HL-60 (cell line): ENCODE data around the gene ESPNL.
"Not testable (repeated sequence)": the region's sequence is repeated elsewhere in the genome, so short reads cannot be mapped to it uniquely, and the experiment has no call there.

ENCODE experiments used
- DNase-seq, 2 experiments: peaks; one replicate each; pipeline ENCODE4 v3.0.0-alpha.2; 2010 to 2020; ENCODE audit warnings: low read depth in 1 of 2, low spot score in 1 of 2
- H3K27ac ChIP-seq: fragments of 250-450 bp; sonication (Bioruptor Pico); replicated peaks from 2 replicates; pipeline ENCODE4 v1.5.1; 2020; ENCODE audit warnings: mild to moderate bottlenecking, moderate library complexity
- H3K27me3 ChIP-seq: fragments of 250-450 bp; sonication (Bioruptor Pico); 2 replicates; pipeline ENCODE4 v1.5.1; 2021; ENCODE audit warnings: mild to moderate bottlenecking, moderate library complexity; ENCODE audit not compliant: insufficient read depth, poor library complexity, severe bottlenecking
- H3K4me3 ChIP-seq: replicated peaks from 2 replicates; pipeline ENCODE4 v1.5.1; 2011; ENCODE audit warnings: mild to moderate bottlenecking, control low read depth, low read length; ENCODE audit not compliant: insufficient read depth
- CTCF ChIP-seq: IDR thresholded peaks from one replicate; pipeline ENCODE4 v1.5.1; 2011; ENCODE audit warnings: low read length, control low read depth, inconsistent platforms; ENCODE audit not compliant: insufficient read depth
- GABPA ChIP-seq: IDR thresholded peaks from 2 replicates; pipeline ENCODE4 v1.6.1; 2012; ENCODE audit warnings: low read depth
- POLR2AphosphoS5 ChIP-seq: IDR thresholded peaks from 2 replicates; pipeline ENCODE4 v1.6.1; 2012; ENCODE audit warnings: low read depth
- REST ChIP-seq: IDR thresholded peaks from 2 replicates; pipeline ENCODE4 v1.6.1; 2012; ENCODE audit warnings: low read depth; ENCODE audit not compliant: insufficient replicate concordance
- SPI1 ChIP-seq: IDR thresholded peaks from 2 replicates; pipeline ENCODE4 v1.6.1; 2012; ENCODE audit warnings: low read depth, mild to moderate bottlenecking, borderline replicate concordance

Gene ESPNL

GRCh38 chr2:238113611-238114010 is 13.5 kb downstream of the ESPNL start:
- DNase-seq, result no peak
- H3K27ac ChIP-seq, result no peak overlapping the region

DNA sequence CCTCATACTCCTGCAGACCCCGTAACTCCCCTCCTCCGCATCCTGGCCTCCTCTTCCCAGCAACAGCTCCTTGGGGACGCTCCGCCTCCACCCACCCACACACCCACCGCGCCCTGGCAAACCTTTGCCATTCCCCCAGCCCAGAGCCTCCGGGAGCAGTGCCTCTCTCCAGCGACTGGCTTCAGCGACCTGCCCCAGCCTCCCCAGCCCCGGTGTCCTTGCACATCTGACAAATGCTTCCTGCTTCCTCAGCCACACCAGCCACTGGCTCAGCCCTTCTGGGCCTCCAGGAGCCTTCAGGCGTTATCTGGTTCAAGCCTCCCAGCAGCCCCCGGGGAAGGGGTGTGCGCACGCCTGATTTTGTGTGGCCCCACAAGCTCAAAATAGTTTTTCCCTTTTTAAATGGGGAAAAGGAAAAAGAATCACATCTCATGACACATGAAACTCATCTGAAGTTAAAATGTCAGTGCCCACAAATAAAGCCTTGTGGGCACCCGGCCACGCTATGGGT is 14.2 kb downstream of the ESPNL start:
- no peak for DNase-seq
- H3K4me3 ChIP-seq, result no peak overlapping the region
- TF ChIP-seq SPI1 (no peak), GABPA (no peak), POLR2AphosphoS5 (no peak), REST (no peak), CTCF (no peak)
- H3K27me3 ChIP-seq, result no peaks in the 10 kb centered on the region
- H3K27ac ChIP-seq, result no peak overlapping the region

More at GRCh38 chr2:238113611-238114010, 13.5 kb downstream of the ESPNL start:
- H3K27me3 ChIP-seq, result no peaks in the 10 kb centered on the region
- H3K4me3 ChIP-seq, result no peak overlapping the region
- TF ChIP-seq SPI1, result no peak
- TF ChIP-seq REST, result no peak
- TF ChIP-seq CTCF, result no peak
- TF ChIP-seq POLR2AphosphoS5, result no peak
- no peak for TF ChIP-seq GABPA

- H3K27ac ChIP-seq, result no peak overlapping the region
- H3K4me3 ChIP-seq, result no peak overlapping the region
- no peaks in the 10 kb centered on the region for H3K27me3 ChIP-seq
- DNase-seq, result no peak
- TF ChIP-seq CTCF (no peak), POLR2AphosphoS5 (no peak), SPI1 (no peak), REST (no peak)
Measured at GRCh38 chr2:238114851-238115660, 14.9 kb downstream of the ESPNL start.

DNA sequence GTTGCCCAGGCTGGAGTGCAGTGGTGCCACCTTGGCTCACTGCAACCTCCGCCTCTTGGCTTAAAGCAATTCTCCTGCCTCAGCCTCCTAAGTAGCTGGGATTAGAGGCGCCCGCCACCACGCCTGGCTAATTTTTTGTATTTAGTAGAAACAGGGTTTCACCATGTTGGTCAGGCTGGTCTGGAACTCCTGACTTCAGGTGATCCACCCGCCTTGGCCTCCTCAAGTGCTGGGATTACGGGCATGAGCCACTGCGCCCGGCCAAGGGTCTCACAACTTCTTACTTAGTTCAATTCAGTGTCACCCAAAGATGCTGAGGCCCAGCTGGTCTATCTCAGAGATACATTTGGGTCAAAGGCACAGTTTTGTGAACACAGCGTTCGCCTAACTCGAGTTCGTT is 15.6 kb downstream of the ESPNL start:
- DNase-seq, H3K27ac ChIP-seq, H3K4me3 ChIP-seq, H3K27me3 ChIP-seq: not testable (repeated sequence)
